Cortex of kidney (tissue), 1 donor: ENCODE measurements around the gene ABCC1.
"Not testable (repeated sequence)": the region's sequence is repeated elsewhere in the genome, so short reads cannot be mapped to it uniquely, and the experiment has no call there.

Experiments used
- DNase-seq: peaks from one replicate; lab custom pipeline; 2025; lab: John Stamatoyannopoulos, UW

The ABCC1 gene

GRCh38 chr16:16189842-16190241, 240.4 kb downstream of the ABCC1 start:
- no peak for DNase-seq

- DNase-seq: no peak
Observed at GRCh38 chr16:16190546-16190945, 241.1 kb downstream of the ABCC1 start.

- DNase-seq: not testable (repeated sequence)
Observed at GRCh38 chr16:16190966-16191365, 241.6 kb downstream of the ABCC1 start.

GRCh38 chr16:16191493-16192167, 242.2 kb downstream of the ABCC1 start:
- DNase-seq: no peak
